K562 (cell line): ENCODE results near the gene ZNF441. TPM values are rescaled to one million over a fixed set of nuclear protein-coding genes. Genes with fewer than 3 reads are reported as not detected.

Experiments
- CBX2 ChIP-seq: fragments of 200-600 bp; sonication (generic); IDR thresholded peaks from one replicate; pipeline ENCODE4 v1.6.1; 2012; ENCODE audit warnings: mild to moderate bottlenecking, low read length, inconsistent platforms; ENCODE audit not compliant: insufficient read depth, poor library complexity, severe bottlenecking
- CGGBP1 ChIP-seq: fragments of 250-450 bp; sonication (Bioruptor Pico); IDR thresholded peaks from 2 replicates; pipeline ENCODE4 v1.9.0; 2021; ENCODE audit warnings: mild to moderate bottlenecking
- CTCF ChIP-seq, 3 experiments: IDR thresholded peaks in 2 of 3; conservative IDR thresholded peaks in 1 of 3; 2 replicates each; pipeline ENCODE4 v1.5.1; 2011 to 2012; ENCODE audit warnings: low read length in 3 of 3, mild to moderate bottlenecking in 3 of 3, control low read depth in 2 of 3, improper control_type of control experiment in 1 of 3, inconsistent platforms in 1 of 3, low read depth in 1 of 3, mixed read lengths in 1 of 3, moderate library complexity in 1 of 3; ENCODE audit not compliant: insufficient read depth in 2 of 3
- EGR1 ChIP-seq: fragments of 450-650 bp; conservative IDR thresholded peaks from 2 replicates; pipeline ENCODE4 v1.6.1; 2017; ENCODE audit warnings: mild to moderate bottlenecking
- ETS1 ChIP-seq: conservative IDR thresholded peaks from 2 replicates; pipeline ENCODE4 v1.6.1; 2011; ENCODE audit warnings: low read depth, mild to moderate bottlenecking, low read length; ENCODE audit not compliant: control insufficient read depth
- IRF2 ChIP-seq: sonication (generic); formaldehyde crosslinking; IDR thresholded peaks from 2 replicates; pipeline ENCODE4 v1.8.1; 2022; ENCODE audit warnings: mild to moderate bottlenecking, missing genetic modification reagents
- OTX1 ChIP-seq: fragments of 450-650 bp; formaldehyde crosslinking; IDR thresholded peaks from 2 replicates; pipeline ENCODE4 v1.4.0; 2022; ENCODE audit warnings: mild to moderate bottlenecking
- POU5F1 ChIP-seq: fragments of 150-350 bp; IDR thresholded peaks from 2 replicates; pipeline ENCODE4 v1.6.1; 2014; ENCODE audit warnings: borderline replicate concordance, low read length, low read depth, mild to moderate bottlenecking; ENCODE audit not compliant: partially characterized antibody
- SETDB1 ChIP-seq: IDR thresholded peaks from one replicate; pipeline ENCODE4 v1.6.1; 2012; ENCODE audit warnings: low read length, control low read depth, inconsistent platforms
- SIN3A ChIP-seq, 2 experiments: fragments of 150-350 bp in 1 of 2; IDR thresholded peaks; 2 replicates each; pipeline ENCODE4 v1.6.1; 2011 to 2016; ENCODE audit warnings: borderline replicate concordance in 2 of 2, low read depth in 2 of 2, low read length in 2 of 2, mild to moderate bottlenecking in 2 of 2, moderate library complexity in 2 of 2; ENCODE audit not compliant: control insufficient read depth in 1 of 2
- SMAD4 ChIP-seq: fragments of 250-450 bp; sonication (Bioruptor Pico); conservative IDR thresholded peaks from 2 replicates; pipeline ENCODE4 v1.8.0; 2021; ENCODE audit warnings: inconsistent platforms, mild to moderate bottlenecking, moderate library complexity
- SP2 ChIP-seq: IDR thresholded peaks from 2 replicates; pipeline ENCODE4 v1.6.1; 2011; ENCODE audit warnings: mild to moderate bottlenecking, low read depth, low read length, moderate library complexity; ENCODE audit not compliant: poor library complexity, severe bottlenecking; ENCODE audit errors: extremely low read depth
- STAT5B ChIP-seq: fragments of 250-450 bp; sonication (Bioruptor Pico); IDR thresholded peaks from 2 replicates; pipeline ENCODE4 v1.8.0; 2021; ENCODE audit warnings: mild to moderate bottlenecking, inconsistent platforms
- TCF7L2 ChIP-seq: fragments of 150-350 bp; IDR thresholded peaks from 2 replicates; pipeline ENCODE4 v1.6.1; 2016; ENCODE audit warnings: low read depth, mild to moderate bottlenecking, low read length, moderate library complexity
- TFAM ChIP-seq: fragments of 250-450 bp; sonication (Bioruptor Pico); conservative IDR thresholded peaks from 2 replicates; pipeline ENCODE4 v1.5.0; 2021; ENCODE audit warnings: mild to moderate bottlenecking, moderate library complexity
- THAP7 ChIP-seq: fragments of 250-450 bp; sonication (Bioruptor Pico); IDR thresholded peaks from 2 replicates; pipeline ENCODE4 v1.5.0; 2021
- TSC22D4 ChIP-seq: fragments of 450-650 bp; IDR thresholded peaks from 2 replicates; pipeline ENCODE4 v1.6.1; 2016; ENCODE audit warnings: missing genetic modification characterization, missing biosample characterization, control low read depth
- ZC3H11A ChIP-seq: IDR thresholded peaks from 2 replicates; pipeline ENCODE4 v1.6.1; 2012; ENCODE audit warnings: low read depth, low read length, improper control_type of control experiment
- ZNF280A ChIP-seq: fragments of 450-650 bp; IDR thresholded peaks from 2 replicates; pipeline ENCODE4 v1.6.1; 2018; ENCODE audit warnings: mild to moderate bottlenecking, low read depth; ENCODE audit not compliant: partially characterized antibody
- ZNF584 ChIP-seq: fragments of 200-800 bp; sonication (Bioruptor generic); IDR thresholded peaks from 2 replicates; pipeline ENCODE4 v1.6.1; 2016; ENCODE audit warnings: low read depth, mild to moderate bottlenecking, missing genetic modification characterization, missing compliant biosample characterization
- ZNF668 ChIP-seq: fragments of 250-450 bp; sonication (Bioruptor Pico); IDR thresholded peaks from 2 replicates; pipeline ENCODE4 v1.8.0; 2022; ENCODE audit warnings: mild to moderate bottlenecking, inconsistent platforms
- polyA plus RNA-seq, 8 experiments: library from polyadenylated mRNA; depleted of rRNA in 4 of 8; stranded (reverse) in 5 of 8; unstranded in 3 of 8; fragments of >200 nt; fragmentation: Nextera tagmentation in 2 of 8; fragmentation: Illumina TruSeq in 1 of 8; extraction: Ambion mirVana in 2 of 8; extraction: Trizol in 1 of 8; gene quantifications; 2 replicates each; pipeline versions ENCODE4 v1.2.1 to v1.2.3, GENCODE V29; 2011 to 2014; ENCODE audit warnings: inconsistent platforms in 1 of 8, missing spikeins in 1 of 8
- total RNA-seq, 7 experiments: library from RNA; depleted of rRNA in 6 of 7; stranded (reverse); fragments of >200 nt in 6 of 7; fragmentation: Illumina TruSeq in 2 of 7; extraction: Trizol in 2 of 7; gene quantifications; 2 replicates each; pipeline versions ENCODE4 v1.2.1 to v1.2.3, GENCODE V29; 2011 to 2021; ENCODE audit warnings: low replicate concordance in 1 of 7

ZNF441 gene
- total and polyA plus RNA-seq, 9 of the 15 experiments (the other 6 are each of a cell fraction or from before 2014, with no cell fraction given), result 1.9 to 14.0 (median 7.8) TPM

- TF ChIP-seq ZC3H11A (no peak), SMAD4 (CRISPR knock-in tag) (peak; percentile 24; the same call in 1 of the 2 replicates), ETS1 (peak; percentile 76), ZNF668 (no peak), CTCF (IDR thresholded peaks at IDR 0.05 in 2 of 3, conservative IDR thresholded peaks at IDR 0.05 in 1 of 3; ENCODE audit: insufficient read depth in 2 of 3, low read depth in 1 of 3, low read length in 3 of 3) (0 out of 6 replicates have a peak, but pooled peaks of 1 of the 3 experiments have one; percentile 8), IRF2 (CRISPR knock-in tag) (no peak), SETDB1 (no peak), ZNF280A (no peak), EGR1 (peak; percentile 25; the same call in 1 of the 2 replicates), CBX2 (no peak), SIN3A (IDR thresholded peaks at IDR 0.05; ENCODE audit: borderline replicate concordance in 2 of 2, control insufficient read depth in 1 of 2, low read depth in 2 of 2, low read length in 2 of 2) (peak in 1 of 2 experiments; percentile 50; a peak in 1 of 4 replicates), CGGBP1 (peak; percentile 60; the same call in 1 of the 2 replicates), TCF7L2 (no peak), THAP7 (no peak), POU5F1 (no peak), TFAM (no peak), SP2 (peak; percentile 30), OTX1 (CRISPR knock-in tag) (peak; percentile 63; the same call in 1 of the 2 replicates), ZNF584 (CRISPR knock-in tag) (no peak), STAT5B (CRISPR knock-in tag) (no peak), TSC22D4 (tag) (no peak)
Observed at GRCh38 chr19:11814029-11814699, 47.4 kb downstream of the ZNF441 start, which contains the start of gene ZNF440 (continued).
